Endothelial cell (in vitro differentiated cells): ENCODE measurements around the gene CEMIP2. TPM values are rescaled to one million over a fixed set of nuclear protein-coding genes. Genes with fewer than 3 reads are reported as not detected.

ENCODE experiments used
- DNase-seq: peaks from one replicate; pipeline ENCODE4 v3.0.0; 2021; ENCODE audit warnings: low spot score
- H3K27ac Mint-ChIP-seq: one replicate; pipeline ENCODE4 v1.8.0; 2021; ENCODE audit warnings: mixed read lengths, inconsistent platforms; ENCODE audit not compliant: unreplicated experiment
- H3K27me3 Mint-ChIP-seq: one replicate; pipeline ENCODE4 v1.8.0; 2021; ENCODE audit warnings: mild to moderate bottlenecking, moderate library complexity, mixed read lengths, inconsistent platforms; ENCODE audit not compliant: unreplicated experiment
- H3K36me3 Mint-ChIP-seq: one replicate; pipeline ENCODE4 v1.8.0; 2021; ENCODE audit warnings: mild to moderate bottlenecking, low read depth, mixed read lengths, inconsistent platforms; ENCODE audit not compliant: unreplicated experiment
- H3K4me1 Mint-ChIP-seq: one replicate; pipeline ENCODE4 v1.8.0; 2021; ENCODE audit warnings: mild to moderate bottlenecking, mixed read lengths, inconsistent platforms; ENCODE audit not compliant: unreplicated experiment
- H3K4me3 Mint-ChIP-seq: one replicate; pipeline ENCODE4 v1.8.0; 2021; ENCODE audit warnings: mild to moderate bottlenecking, mixed read lengths, inconsistent platforms; ENCODE audit not compliant: unreplicated experiment
- H3K9me3 Mint-ChIP-seq: one replicate; pipeline ENCODE4 v1.8.0; 2021; ENCODE audit warnings: mixed read lengths, inconsistent platforms; ENCODE audit not compliant: unreplicated experiment
- total RNA-seq: library from RNA; stranded (reverse); fragmentation: NEBNext Ultra II Directional; extraction: Animal tissue kit (Norgen Biotek cat#: 25700); gene quantifications from one replicate; pipeline ENCODE4 v1.2.1, GENCODE V29; 2021; ENCODE audit not compliant: unreplicated experiment
- TF ChIP-seq, protein P1 (sequence below): fragments of 200-600 bp; sonication (generic); IDR thresholded peaks from one replicate; pipeline ENCODE4 v1.5.0; 2021; ENCODE audit warnings: antibody characterized with exemption; ENCODE audit not compliant: unreplicated experiment

CEMIP2 gene
- total RNA-seq, 1 donor from 2014 or later, result 112 TPM

DNA sequence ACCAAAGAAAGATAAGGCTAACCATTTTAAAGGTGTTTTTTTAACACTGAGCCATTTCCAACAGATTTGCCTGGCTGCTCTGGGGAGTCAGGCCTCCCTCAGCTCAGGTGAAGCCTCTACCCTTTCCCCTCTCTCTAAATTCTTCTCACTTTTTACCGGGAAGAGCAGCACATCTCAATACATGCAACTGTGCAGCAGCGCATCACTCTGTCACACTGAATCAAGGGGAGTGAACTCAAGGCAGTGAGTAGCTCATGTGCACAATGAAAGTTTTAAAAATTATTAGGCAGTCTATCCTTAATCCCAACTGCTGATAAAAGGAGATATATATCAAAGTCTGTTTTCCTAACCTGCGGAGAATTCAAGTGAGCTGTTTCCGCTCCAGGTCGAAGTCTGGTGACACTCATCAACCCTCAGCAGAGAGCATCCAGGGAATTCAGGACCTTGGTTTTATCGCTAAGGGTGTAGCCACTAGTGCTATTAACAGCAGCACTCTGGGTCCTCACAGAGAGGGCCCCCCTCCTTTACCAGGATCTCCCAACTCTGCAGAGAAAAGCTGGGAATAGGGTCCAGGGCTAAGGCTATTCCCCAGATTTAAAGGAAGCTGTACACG, 1.0 kb downstream of the CEMIP2 start:
- no peak for DNase-seq
- Mint-ChIP-seq H3K4me1 (peaks cover 34% of the 10 kb centered on the region), H3K27ac (peak overlapping the region; percentile 64), H3K36me3 (peaks cover 4% of the 10 kb centered on the region), H3K27me3 (peaks cover 4% of the 10 kb centered on the region), H3K4me3 (peak overlapping the region; percentile 96), H3K9me3 (no peaks in the 10 kb centered on the region)
- TF ChIP-seq, protein P1, sequence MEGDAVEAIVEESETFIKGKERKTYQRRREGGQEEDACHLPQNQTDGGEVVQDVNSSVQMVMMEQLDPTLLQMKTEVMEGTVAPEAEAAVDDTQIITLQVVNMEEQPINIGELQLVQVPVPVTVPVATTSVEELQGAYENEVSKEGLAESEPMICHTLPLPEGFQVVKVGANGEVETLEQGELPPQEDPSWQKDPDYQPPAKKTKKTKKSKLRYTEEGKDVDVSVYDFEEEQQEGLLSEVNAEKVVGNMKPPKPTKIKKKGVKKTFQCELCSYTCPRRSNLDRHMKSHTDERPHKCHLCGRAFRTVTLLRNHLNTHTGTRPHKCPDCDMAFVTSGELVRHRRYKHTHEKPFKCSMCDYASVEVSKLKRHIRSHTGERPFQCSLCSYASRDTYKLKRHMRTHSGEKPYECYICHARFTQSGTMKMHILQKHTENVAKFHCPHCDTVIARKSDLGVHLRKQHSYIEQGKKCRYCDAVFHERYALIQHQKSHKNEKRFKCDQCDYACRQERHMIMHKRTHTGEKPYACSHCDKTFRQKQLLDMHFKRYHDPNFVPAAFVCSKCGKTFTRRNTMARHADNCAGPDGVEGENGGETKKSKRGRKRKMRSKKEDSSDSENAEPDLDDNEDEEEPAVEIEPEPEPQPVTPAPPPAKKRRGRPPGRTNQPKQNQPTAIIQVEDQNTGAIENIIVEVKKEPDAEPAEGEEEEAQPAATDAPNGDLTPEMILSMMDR, result no peak

DNA sequence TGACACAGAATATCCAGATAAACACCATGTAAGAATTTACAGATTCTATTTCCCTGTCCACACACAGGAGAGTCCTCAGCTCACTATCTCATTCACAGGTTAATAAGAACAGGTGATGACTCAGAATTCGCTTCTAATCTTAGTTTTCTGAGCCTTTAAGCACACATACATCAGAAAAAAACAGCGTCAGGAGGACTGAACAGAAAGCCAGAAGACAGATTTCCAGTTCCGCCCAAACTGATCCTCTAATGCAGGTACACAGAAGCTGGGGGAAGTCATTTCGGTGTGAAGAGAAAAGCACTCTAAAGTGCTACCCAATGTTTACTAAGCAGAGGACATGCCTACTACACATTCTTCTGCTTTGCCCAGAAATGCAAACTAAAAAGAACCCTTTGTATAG, 1.6 kb downstream of the CEMIP2 start:
- Mint-ChIP-seq H3K4me1 (peaks cover 29% of the 10 kb centered on the region), H3K27ac (no peak overlapping the region), H3K27me3 (peaks cover 4% of the 10 kb centered on the region), H3K9me3 (no peaks in the 10 kb centered on the region), H3K4me3 (peak overlapping the region; percentile 96), H3K36me3 (peaks cover 4% of the 10 kb centered on the region)
- TF ChIP-seq, protein P1, result no peak
- no peak for DNase-seq

DNA sequence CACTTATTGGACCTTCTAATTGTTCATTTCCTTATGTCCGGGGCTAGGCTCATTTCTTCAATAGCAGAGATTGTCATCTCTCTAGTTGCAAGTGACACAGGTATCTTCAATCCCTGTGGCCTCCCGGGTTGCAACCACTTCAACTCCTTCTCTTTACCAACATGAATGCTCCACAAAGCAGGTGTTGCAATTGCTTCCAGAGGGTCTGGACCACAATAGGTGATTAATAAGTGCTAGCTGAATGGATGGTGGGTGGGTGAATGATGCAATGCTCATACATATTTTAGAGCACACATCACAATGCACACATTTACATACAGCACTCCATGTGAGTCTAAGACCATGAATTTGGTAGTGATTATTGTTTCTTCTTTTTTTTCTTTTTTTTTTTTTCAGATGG, 2.6 kb downstream of the CEMIP2 start:
- no peak for DNase-seq
- peaks cover 38% of the 10 kb centered on the region for H3K4me1 Mint-ChIP-seq
- H3K9me3 Mint-ChIP-seq, result no peaks in the 10 kb centered on the region
- no peak overlapping the region for H3K4me3 Mint-ChIP-seq
- H3K36me3 Mint-ChIP-seq, result peaks cover 4% of the 10 kb centered on the region
- TF ChIP-seq, protein P1, result no peak
- H3K27ac Mint-ChIP-seq, result no peak overlapping the region
- H3K27me3 Mint-ChIP-seq, result peaks cover 4% of the 10 kb centered on the region

DNA sequence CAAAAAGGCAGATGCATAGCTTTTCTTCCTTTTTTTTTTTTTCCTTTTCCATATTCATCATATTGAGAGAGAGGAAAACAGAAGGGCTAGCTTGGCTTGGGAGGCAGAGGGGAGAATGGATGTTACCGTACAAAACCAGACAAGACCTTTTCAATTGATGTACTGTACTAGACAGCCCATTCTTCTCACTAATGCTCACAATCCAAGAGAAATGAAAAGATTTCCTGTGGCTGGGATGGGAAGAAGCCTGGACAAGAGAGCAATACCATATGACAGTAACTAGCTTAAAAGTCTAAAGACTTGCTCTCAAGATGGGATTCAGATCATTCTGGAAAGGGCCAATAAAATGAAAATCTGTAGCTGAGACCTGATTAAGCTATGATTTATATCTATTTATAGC, 3.4 kb downstream of the CEMIP2 start:
- no peak for DNase-seq
- H3K4me1 Mint-ChIP-seq, result peaks cover 41% of the 10 kb centered on the region
- H3K9me3 Mint-ChIP-seq, result no peaks in the 10 kb centered on the region
- peaks cover 5% of the 10 kb centered on the region for H3K27me3 Mint-ChIP-seq
- no peak overlapping the region for H3K4me3 Mint-ChIP-seq
- no peak overlapping the region for H3K27ac Mint-ChIP-seq
- TF ChIP-seq, protein P1, result no peak
- H3K36me3 Mint-ChIP-seq, result peaks cover 4% of the 10 kb centered on the region

DNA sequence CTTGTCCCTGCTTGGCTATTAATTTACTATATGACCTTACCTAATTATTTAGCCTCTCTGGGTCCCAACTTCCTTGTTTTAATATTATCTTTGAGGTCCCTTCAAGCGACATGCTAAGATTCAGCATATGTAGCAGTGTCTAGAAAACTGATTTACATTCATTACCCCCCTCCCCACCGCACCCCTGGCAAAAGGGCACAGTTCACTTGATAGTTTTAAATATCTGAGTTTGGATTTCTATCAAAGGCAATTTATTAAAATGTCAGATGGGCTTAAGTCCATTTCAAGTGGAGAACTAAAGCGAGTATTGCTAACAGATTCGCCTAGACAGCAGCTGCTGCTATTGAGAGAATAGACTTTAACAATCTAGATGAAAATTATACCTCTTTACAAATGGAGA, 3.9 kb downstream of the CEMIP2 start:
- Mint-ChIP-seq H3K27me3 (peaks cover 3% of the 10 kb centered on the region), H3K36me3 (peaks cover 4% of the 10 kb centered on the region), H3K9me3 (no peaks in the 10 kb centered on the region), H3K27ac (no peak overlapping the region), H3K4me1 (peaks cover 40% of the 10 kb centered on the region), H3K4me3 (no peak overlapping the region)
- TF ChIP-seq, protein P1, result no peak
- DNase-seq, result no peak
